GM18498 (cell line): ENCODE data around the gene MOSMO.

Experiments
- ATAC-seq: cut with Tn5 transposase; IDR thresholded peaks from one replicate; pipeline ENCODE4 v1.9.1; 2021; ENCODE audit warnings: mild to moderate bottlenecking, moderate library complexity; ENCODE audit not compliant: unreplicated experiment

Gene MOSMO

DNA sequence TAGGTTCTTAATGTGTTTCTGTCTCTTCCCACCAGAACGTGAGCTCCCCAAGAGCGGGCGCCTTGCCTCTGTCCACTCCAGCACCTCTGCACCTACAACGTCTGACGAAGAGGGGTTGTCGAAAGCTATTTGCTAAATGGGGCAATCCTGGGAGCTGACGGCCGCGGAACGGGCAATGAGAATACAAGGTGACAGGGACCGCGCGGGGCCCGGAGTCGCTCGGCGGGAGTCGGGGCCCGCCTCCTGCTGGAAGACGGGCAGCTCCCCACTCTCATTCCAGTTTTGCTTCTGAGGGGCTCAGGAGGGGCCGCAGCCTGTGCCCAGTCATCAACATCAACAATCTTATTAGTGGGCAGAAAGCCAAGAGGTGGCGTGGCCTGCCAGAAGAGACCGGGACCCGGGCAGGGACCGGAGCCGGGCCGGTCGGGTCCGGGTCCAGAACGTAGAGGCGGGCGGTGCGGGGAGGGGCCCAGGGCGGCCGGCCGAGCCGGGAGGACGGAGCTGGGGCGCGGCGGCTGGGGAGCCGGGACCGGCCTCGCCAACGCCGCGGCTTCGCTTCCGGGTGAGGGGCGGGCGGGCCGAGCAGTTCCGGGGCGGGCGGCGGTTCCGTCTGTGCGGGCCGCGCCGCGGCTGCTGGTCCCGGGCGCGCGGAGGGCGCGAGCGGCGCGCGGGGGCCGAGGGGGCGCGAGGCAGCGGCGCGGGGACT lies at the start of gene MOSMO:
MOSMO (plus strand) TSS at position 603 of the 706 bp plus-strand sequence. CDS start 191 bp downstream, outside the sequence.
- ATAC-seq = peak; percentile 82

DNA sequence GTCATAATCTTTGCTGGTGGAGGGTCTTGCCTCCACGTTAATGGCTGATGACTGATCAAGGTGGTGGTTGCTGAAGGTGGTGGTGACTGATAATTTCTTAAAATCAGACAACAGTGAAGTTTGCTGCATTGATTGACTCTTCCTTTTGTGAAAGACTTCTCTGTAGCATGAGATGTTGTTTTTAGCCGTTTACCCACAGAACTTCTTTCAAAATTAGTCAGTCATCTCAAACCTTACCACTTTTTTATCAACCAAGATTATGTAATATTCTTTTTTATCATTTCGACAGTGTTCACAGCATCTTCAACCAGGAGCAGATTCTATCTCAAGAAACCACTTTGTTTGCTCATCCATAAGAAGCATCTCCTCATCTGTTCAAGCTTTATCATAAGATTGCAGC lies 48.9 kb upstream of the MOSMO start:
- no peak for ATAC-seq

DNA sequence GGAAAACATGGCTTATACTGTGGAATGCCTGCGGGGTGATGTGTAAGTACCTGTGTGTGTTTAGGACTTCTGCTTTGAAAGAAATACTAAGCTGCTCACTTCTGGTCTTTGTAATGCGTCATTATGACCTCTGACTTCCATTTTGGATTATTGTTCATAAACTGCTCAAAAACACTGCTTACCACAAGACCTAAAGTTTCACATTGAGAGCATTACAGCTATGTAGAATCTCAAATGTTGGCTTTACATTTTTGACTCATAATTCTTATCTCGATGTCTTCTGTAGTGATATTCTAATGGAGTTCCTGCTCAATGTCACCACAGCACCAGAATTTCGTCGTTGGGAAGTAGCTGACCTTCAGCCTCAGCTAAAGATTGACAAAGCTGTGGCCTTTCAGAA lies 45.4 kb upstream of the MOSMO start:
- ATAC-seq = no peak

DNA sequence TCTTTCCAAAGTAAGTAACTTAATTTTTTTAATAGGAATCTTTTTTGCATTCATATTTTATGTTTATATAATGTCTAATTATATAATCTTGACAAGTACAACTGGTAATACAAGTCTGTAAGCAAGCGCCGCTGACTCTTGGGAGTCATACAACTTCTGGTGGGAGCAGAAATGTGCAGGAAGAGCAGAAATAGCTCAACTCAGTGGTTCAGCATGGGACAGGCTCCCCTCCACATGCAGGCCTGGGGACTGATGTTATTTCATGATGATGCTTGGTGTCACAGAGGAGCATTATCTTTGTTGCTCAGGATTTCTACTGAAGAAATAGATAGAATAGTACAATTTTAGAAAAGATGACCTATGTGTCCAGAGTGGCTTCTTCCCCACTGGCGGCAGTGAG lies 44.0 kb upstream of the MOSMO start:
- no peak for ATAC-seq

DNA sequence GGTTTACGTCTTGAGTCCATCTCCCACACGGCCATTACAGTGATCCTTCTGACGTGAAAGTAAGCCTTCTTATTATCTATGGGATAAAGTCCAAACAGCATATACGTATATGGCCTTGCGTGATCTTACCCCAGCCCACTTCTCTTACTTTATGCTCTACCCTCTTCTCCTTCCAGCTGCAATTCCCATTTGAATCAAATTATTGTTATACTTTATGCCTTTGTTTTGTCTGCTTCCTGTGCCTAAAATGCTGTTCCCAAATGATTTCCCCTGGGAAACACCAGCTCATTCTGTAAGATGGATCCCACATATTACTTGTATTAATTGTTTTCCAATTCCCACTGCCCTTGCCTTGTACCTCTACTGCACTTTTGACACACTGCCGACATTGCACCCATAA lies 43.6 kb upstream of the MOSMO start:
- ATAC-seq = no peak

DNA sequence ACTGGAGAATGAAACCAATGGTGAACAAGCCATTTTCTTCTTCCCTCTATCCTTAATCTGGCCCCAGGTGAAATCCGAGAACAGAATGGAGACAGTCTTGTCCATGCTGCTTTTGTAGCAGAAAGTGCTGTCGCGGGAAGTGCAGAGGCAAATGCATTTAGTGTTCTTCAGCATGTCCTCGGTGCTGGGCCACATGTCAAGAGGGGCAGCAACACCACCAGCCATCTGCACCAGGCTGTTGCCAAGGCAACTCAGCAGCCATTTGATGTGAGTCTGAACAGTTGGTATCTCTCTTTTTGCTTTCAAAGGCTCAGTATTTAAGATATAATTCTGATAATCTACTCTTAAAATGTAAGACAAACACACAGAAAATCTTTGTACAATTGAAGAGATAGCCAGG lies 36.1 kb upstream of the MOSMO start:
- no peak for ATAC-seq

DNA sequence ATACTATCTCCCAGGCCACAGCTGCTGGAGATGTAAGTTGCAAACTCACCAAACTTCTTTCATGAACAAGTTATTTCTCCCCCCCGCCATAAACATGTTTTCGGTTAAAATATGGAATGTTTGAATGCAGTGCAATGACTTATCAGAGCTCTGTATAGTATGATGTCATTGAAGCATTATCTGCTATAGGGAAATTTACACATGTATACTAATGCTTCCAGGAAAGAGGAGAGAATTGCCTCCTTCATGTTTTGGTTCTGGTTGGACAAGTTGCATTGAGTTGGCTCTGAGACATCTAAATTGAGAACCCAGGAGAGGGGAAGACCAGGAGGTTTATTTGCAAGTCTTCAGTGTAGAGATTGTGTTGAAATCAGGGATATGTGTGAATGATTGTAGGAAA lies 34.0 kb upstream of the MOSMO start:
- ATAC-seq = no peak

DNA sequence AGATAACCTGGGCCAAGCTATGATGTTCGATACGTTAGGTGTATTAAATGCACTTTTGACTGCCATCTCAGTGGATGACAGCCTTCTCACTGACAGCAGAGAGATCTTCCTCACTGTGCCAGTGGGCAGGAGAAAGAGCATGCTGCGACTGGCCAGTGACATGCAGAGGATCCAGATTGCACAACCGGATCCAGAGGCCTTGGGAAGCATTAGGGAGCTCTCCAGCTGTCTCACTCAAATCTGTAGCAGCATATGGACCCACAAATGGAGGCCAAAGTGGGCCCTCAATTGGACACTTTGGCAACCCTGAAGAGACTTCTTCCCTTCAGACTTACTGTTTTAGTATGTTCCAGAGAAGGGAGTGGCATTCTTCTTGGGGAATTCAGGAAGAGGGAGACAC lies 27.9 kb upstream of the MOSMO start:
- ATAC-seq = no peak

DNA sequence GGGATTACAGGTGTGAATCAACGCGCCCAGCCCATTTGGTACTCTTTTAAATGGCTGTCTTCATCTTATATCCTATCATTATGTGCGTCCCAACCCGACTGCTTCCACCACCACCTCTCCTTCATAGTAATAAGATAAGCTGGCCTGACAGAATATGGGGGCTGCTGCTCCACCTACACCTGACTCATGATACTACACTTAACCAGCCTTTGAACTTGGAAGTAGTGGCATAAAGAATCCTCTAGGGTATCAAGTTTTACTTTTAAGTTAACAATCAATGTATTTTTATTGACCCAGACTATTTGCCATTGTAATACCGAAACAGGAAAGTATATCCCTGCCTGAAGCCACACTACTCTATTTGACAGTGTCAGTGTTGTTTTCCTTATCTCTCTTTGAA lies 25.8 kb upstream of the MOSMO start:
- ATAC-seq = no peak

DNA sequence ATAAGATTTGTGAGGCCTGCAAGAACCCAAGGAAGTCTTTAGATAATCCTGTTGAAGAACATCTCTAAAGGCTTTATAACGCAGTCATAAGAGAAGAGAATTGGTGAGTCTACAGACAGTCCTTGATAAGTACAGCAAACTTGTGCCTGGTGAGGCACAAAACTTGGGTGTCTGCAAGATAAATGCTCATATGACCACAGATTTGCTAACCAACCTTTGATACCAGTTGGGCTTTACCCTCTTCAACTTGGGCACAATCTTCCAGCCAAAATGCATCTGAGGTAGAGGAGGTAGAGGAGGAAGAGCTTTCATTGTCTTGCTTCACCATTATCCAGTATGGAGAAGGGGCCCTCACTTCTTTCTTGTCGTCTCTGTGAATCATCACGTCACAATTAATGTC lies 23.8 kb upstream of the MOSMO start:
- ATAC-seq = no peak

DNA sequence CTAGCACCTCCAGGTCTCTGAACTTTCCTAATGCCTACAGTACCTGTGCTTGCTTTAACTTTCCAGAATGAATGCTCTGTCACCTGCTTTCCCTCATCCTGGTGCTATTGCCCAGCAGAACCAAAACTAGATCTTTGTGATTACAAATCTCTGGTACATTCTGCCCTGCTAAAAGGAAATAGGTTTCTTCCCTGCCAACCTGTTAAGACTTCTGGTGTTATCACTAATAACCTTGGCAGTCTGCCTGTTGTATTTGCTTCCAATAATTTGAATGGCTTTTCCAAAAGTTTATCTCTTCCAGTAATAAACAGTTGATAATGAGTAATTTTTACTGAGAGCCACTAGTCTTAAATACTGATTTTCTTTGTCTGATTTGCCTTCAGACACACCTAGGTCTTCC lies 22.4 kb upstream of the MOSMO start:
- ATAC-seq = no peak

DNA sequence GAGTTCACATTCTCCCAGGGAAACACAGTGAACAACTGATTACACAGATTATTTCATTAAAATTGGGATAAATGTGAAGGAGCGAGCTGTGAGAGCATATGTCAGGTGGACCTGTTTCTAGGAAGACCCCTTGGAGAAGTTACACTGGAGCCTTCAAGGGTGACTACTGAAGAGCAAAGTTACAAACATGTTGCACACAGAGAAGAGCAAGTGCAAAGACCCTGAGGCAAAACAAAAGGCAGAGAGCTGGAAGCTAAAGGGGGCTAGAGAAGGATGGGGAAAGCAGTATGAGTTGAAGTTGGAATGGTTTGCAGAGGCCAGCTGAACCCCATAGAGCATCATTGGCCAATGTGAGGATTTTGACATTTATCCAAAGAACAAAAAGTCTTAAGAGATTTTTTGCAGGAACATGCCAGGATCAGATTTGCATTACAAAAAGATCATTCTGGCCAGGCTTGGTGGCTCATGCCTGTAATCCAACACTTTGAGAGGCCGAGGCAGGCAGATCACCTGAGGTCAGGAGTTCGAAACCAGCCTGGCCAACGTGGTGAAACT lies 21.1 kb upstream of the MOSMO start:
- ATAC-seq = no peak

DNA sequence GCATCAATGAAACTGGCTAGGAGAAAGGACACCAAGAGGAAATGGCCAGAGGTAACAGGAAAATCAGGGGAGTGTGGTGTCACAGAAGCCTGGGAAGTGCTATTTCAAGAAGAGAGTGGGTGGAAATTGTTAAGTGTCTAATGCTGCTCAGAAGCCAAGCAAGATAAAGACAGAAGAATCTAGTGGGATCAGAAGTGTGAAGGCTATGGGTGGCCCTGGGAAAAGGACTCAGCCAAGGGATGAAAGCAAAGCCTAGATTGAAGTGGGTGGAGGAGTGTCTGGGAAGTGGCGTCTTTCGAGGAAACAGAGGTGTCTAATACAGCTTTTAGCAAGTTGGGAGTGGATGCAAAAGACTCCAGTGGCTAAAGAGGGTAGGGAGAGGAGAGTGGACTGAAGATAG lies 20.4 kb upstream of the MOSMO start:
- no peak for ATAC-seq

DNA sequence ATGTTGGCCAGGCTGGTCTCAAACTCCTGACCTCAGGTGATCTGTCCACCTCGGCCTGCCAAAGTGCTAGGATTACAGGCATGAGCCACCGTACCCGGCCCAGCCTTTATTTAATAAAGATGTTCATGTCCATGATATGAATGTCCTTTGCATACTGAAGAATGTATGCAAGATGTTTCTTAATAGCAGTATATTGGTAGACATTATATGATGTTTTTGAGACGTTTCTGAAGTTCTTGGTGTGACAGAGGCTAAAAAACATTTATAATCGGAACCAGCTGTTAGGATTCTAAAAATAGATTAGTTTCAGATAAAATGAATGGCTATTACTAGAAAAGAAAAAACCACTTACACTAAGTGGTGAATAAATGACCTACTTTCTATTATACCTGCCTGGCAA lies 18.8 kb upstream of the MOSMO start:
- no peak for ATAC-seq

DNA sequence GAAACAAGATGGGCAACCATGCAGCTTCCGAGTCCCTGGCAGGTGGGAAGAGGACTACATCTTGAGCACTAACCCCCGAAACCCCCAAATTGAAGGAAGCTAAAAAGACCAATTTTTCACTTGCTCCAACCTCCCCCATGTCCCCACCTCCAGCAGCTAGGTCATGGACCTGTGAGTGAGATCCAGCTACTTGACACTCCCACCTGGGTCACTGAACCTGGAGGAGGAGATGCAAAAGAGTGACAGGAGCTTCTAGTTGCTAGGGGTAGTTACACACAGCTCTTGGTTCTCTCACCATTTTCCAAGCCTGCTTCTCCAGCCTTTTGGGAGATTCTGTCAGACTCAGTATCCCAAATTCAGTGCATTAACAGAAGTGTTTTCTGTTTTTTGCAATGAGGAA lies 18.2 kb upstream of the MOSMO start:
- ATAC-seq = no peak

DNA sequence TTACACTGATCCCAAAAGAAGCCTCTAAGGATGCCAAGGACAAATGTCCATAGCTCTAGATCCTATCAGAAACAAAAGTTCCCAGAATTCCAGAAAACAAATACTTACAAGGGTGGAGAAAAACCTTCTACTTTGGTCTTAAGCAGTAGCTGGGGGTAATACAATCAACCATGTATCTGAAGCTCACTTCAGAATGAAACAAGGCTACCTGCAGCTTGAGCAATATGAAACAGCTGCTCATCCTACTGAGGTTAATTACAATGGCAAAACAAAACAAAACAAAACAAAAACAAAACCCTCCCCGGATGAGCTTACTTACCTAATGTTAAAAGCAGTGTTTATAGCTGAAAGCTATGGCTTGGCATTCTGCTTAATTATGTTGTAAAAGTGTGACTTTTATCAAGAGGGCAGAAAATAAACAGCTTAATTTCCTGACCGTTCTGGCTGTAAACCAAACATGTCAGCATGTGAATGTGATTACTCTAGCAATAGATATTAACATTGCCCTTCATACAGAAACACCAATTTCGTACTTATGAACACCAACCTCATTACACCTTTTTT lies 17.4 kb upstream of the MOSMO start:
- no peak for ATAC-seq

DNA sequence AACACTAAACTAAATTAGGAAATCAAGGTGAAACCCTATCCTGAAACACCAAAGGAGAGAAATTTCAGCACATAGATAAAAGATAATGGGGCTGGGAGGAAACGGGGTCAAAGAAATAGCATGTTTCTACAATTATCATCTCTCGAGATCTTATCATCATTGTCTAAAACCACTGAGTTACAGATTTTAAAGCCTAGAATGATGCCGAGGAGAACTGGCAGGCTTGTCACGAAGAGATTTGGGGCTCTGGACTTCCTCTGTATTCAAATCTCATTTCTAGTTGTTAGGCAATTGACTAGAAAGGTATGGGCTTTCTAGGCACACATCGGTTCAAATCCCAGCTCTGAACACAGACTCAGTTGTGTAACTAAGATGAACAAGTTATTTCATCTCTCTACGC lies 16.3 kb upstream of the MOSMO start:
- ATAC-seq = no peak

DNA sequence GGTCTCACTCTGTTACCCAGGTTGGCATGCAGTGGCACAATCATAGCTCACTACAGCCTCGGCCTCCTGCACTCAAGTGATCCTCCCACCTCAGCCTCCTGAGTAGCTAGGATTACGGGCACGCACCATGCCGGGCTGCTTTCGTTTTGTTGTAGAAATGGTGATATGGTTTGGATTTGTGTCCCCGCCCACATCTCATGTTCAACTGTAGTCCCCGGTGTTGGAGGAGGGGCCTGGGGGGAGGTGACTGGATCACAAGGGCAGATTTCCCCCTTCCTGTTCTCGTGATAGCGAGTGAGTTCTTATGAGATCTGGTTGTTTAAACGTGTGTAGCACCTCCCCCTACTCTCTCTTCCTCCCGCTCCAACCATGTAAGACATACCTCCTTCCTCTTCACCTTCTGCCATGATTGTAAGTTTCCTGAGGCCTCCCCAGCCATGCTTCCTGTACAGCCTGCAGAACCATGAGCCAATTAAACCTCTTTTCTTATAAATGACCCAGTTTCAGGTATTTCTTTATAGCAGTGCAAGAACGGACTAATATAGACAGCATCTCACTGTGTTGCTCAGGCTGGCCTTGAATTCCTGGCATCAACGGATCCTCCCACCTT lies 12.9 kb upstream of the MOSMO start:
- ATAC-seq = no peak

DNA sequence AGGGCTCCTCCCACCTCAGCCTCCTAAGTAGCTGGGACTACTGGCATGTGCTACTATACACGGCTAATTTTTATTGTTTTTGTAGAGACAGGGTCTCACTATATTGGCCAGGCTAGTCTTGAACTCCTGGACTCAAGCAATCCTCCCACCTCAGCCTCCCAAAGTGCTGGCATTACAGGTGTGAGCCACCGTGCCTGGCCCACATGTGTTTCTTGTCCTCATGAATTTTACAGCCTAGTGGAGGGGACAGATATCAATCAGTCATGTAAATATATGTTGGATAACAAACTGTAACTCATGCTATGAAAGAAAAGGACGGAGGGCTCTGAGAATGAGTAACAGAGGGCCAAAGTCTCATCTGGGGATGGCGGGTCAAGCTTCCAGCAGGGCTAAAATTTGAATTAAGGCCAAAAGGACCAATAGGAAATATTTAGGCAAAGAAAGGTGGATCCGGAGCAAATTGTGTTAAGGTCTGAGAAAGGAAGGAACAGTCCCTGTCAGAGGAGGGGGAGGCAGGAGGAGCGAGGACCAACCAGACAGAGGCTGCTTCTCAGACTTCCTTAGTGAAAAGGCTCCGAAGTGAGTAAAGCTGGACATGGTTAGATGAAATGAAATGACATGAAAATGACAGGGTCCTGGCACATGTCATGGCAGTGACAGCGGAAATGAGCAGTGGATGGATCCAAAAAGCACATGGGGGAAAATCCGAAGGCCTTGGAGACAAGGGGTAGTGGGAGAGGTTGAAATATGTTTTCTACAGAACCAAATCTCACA lies 10.8 kb upstream of the MOSMO start:
- no peak for ATAC-seq

DNA sequence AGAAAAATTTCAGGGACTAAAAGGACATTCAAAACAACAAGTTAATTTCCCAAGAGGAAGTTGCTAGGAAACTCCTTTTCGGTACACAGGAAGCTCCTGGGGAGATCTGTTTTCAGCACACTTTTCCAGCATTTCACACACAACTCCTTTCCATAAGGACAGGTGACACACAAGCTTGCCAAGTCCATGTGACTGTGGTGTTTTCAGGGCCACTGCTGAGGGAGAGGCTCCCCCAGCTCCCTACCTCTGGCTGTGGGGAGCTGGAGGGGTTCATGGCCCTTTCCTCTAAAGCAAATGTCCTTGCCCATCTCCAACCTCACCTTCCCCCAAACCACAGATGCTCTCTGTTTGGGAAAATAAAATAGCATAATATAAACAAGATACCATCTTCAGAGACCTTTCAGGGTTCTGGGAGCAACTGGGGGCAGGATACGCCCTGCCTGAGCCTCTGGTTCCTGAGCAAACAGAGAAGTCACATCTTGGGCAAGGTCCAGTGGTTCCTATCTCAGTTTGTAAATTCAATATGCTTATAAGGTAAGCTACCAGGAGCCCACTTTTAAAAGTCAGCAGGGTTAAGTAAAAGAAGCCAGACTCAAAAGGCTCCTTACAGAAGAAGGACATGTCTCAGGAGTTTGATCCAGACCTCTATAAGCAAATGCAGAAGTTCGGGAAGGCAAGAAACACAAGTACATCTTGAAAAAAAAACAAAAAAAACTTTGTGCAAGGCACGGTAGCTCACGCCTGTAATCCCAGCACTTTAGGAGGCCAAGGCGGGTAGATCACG lies 10.0 kb upstream of the MOSMO start:
- ATAC-seq = no peak

DNA sequence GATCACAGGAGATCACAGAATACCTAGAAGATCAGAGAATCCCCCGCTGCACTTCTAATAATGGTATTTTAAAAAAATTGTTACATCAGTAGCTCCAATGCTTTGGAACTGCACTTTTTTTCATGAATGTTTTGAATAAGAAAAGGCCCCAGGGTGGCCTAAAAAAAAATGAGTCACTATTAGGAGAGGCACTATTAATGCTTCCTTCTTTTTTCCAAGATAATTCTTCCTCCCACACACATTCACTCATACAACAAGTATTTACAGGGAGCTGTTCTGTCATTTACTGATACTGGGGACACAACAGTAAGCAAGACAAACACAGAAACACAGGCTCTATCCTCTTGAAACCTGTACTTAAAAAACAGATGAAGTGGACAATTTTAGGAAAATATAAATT lies 6.3 kb upstream of the MOSMO start:
- no peak for ATAC-seq
